ENCODE measurements around the gene ATP6V1D.

Gene ATP6V1D

GRCh38 chr14:67319142-67319541 is 40.5 kb downstream of the ATP6V1D start:
- TF ChIP-seq CTCF (IDR thresholded peaks at IDR 0.05; ENCODE audit: insufficient read depth, low read length, poor library complexity, severe bottlenecking), result no peak
- H3K4me3 ChIP-seq (replicated peaks; ENCODE audit: low read depth, low read length), result no peak overlapping the region
- H3K36me3 ChIP-seq (ENCODE audit: control insufficient read depth, insufficient read depth, low read length), result no peaks in the 10 kb centered on the region; the same call in 1 of the 2 replicates
- no peak for DNase-seq (ENCODE audit: extremely low read depth, insufficient read length)
- H3K27me3 ChIP-seq (replicated peaks; ENCODE audit: control insufficient read depth, insufficient read depth, low read length), result no peaks in the 10 kb centered on the region

GRCh38 chr14:67317822-67318221 is 41.8 kb downstream of the ATP6V1D start:
- H3K4me3 ChIP-seq (replicated peaks; ENCODE audit: low read depth, low read length), result no peak overlapping the region
- H3K27me3 ChIP-seq (replicated peaks; ENCODE audit: control insufficient read depth, insufficient read depth, low read length), result no peaks in the 10 kb centered on the region
- DNase-seq (ENCODE audit: extremely low read depth, insufficient read length), result no peak
- H3K36me3 ChIP-seq (ENCODE audit: control insufficient read depth, insufficient read depth, low read length), result no peaks in the 10 kb centered on the region; the same call in 1 of the 2 replicates
- TF ChIP-seq CTCF (IDR thresholded peaks at IDR 0.05; ENCODE audit: insufficient read depth, low read length, poor library complexity, severe bottlenecking), result no peak

- Histone ChIP-seq H3K27me3 (replicated peaks; ENCODE audit: control insufficient read depth, insufficient read depth, low read length) (no peaks in the 10 kb centered on the region), H3K4me3 (replicated peaks; ENCODE audit: low read depth, low read length) (no peak overlapping the region), H3K36me3 (ENCODE audit: control insufficient read depth, insufficient read depth, low read length) (no peaks in the 10 kb centered on the region)
- no peak for DNase-seq (ENCODE audit: extremely low read depth, insufficient read length)
- no peak for TF ChIP-seq CTCF (IDR thresholded peaks at IDR 0.05; ENCODE audit: insufficient read depth, low read length, poor library complexity, severe bottlenecking)
These were observed 46.5 kb downstream of the ATP6V1D start for GRCh38 chr14:67313153-67313552.

GRCh38 chr14:67311868-67312267 is 47.7 kb downstream of the ATP6V1D start:
- no peaks in the 10 kb centered on the region for H3K36me3 ChIP-seq (ENCODE audit: control insufficient read depth, insufficient read depth, low read length)
- no peak overlapping the region for H3K4me3 ChIP-seq (replicated peaks; ENCODE audit: low read depth, low read length)
- H3K27me3 ChIP-seq (replicated peaks; ENCODE audit: control insufficient read depth, insufficient read depth, low read length), result no peaks in the 10 kb centered on the region
- no peak for DNase-seq (ENCODE audit: extremely low read depth, insufficient read length)
- TF ChIP-seq CTCF (IDR thresholded peaks at IDR 0.05; ENCODE audit: insufficient read depth, low read length, poor library complexity, severe bottlenecking), result no peak

Measured in GM06990 (cell line).